Measurements from ENCODE around the gene RAB8B.

RAB8B gene

GRCh38 chr15:63232943-63233342 is 43.5 kb downstream of the RAB8B start:
- Histone ChIP-seq H2AFZ (ENCODE audit: insufficient read depth, low read length, poor library complexity) (no peak overlapping the region), H3K9ac (ENCODE audit: low read length) (no peak overlapping the region), H2BK120ac (ENCODE audit: insufficient read depth, low read length, poor library complexity) (no peak overlapping the region), H4K8ac (ENCODE audit: low read depth, low read length) (no peak overlapping the region), H3K4me2 (ENCODE audit: low read length) (no peak overlapping the region), H3K9me3 (ENCODE audit: insufficient read depth, low read depth, low read length) (peaks cover 1% of the 10 kb centered on the region), H3K23ac (ENCODE audit: low read length) (no peak overlapping the region), H3K79me1 (ENCODE audit: low read length) (peaks cover 2% of the 10 kb centered on the region), H3K14ac (ENCODE audit: low read length) (no peak overlapping the region), H2BK5ac (ENCODE audit: low read depth, low read length, poor library complexity) (no peak overlapping the region), H2AK5ac (ENCODE audit: low read length) (no peak overlapping the region), H3K4ac (ENCODE audit: low read depth, low read length) (no peak overlapping the region), H3K27me3 (ENCODE audit: insufficient read depth, low read length) (no peaks in the 10 kb centered on the region), H3K4me1 (ENCODE audit: control insufficient read depth in 1 of 2, insufficient read depth in 2 of 2, low read length in 2 of 2) (peaks cover 4 to 6% of the 10 kb centered on the region in 2 experiments), H3K4me3 (ENCODE audit: low read depth, low read length) (no peak overlapping the region), H4K12ac (ENCODE audit: low read depth, low read length) (no peak overlapping the region), H3K27ac (ENCODE audit: low read depth, low read length) (no peak overlapping the region), H3K79me2 (ENCODE audit: control insufficient read depth, insufficient read depth, low read length, poor library complexity) (no peaks in the 10 kb centered on the region), H3K18ac (ENCODE audit: low read length) (no peak overlapping the region), H4K91ac (ENCODE audit: low read depth, low read length) (no peak overlapping the region), H3K36me3 (ENCODE audit: control insufficient read depth in 1 of 2, insufficient read depth in 2 of 2, low read length in 2 of 2) (no peaks in the 10 kb centered on the region), H2BK12ac (ENCODE audit: low read length) (no peak overlapping the region)
- no CpG with 5 or more reads among the region's 5 CpGs for WGBS (ENCODE audit: extremely low coverage, insufficient coverage, insufficient read length)
- peak; percentile 85 to 88 for DNase-seq

GRCh38 chr15:63233667-63234423 is 44.4 kb downstream of the RAB8B start:
- peaks cover 2% of the 10 kb centered on the region for H3K79me1 ChIP-seq (ENCODE audit: low read length)
- no peak overlapping the region for H4K8ac ChIP-seq (ENCODE audit: low read depth, low read length)
- H3K4me2 ChIP-seq (ENCODE audit: low read length), result no peak overlapping the region
- peaks cover 4 to 6% of the 10 kb centered on the region in 2 experiments for H3K4me1 ChIP-seq (ENCODE audit: control insufficient read depth in 1 of 2, insufficient read depth in 2 of 2, low read length in 2 of 2)
- peak overlapping the region; percentile 48 for H4K91ac ChIP-seq (ENCODE audit: low read depth, low read length)
- peak overlapping the region; percentile 78 for H3K18ac ChIP-seq (ENCODE audit: low read length)
- H3K9ac ChIP-seq (ENCODE audit: low read length), result no peak overlapping the region
- H2BK12ac ChIP-seq (ENCODE audit: low read length), result peak overlapping the region; percentile 80
- peak; percentile 60 to 90 for DNase-seq
- WGBS (ENCODE audit: extremely low coverage, insufficient coverage, insufficient read length), result no CpG with 5 or more reads among the region's 5 CpGs
- no peak overlapping the region for H3K4ac ChIP-seq (ENCODE audit: low read depth, low read length)
- no peak overlapping the region for H3K4me3 ChIP-seq (ENCODE audit: low read depth, low read length)
- no peak overlapping the region for H2BK120ac ChIP-seq (ENCODE audit: insufficient read depth, low read length, poor library complexity)
- no peak overlapping the region for H3K23ac ChIP-seq (ENCODE audit: low read length)
- no peak overlapping the region for H2AK5ac ChIP-seq (ENCODE audit: low read length)
- H3K27me3 ChIP-seq (ENCODE audit: insufficient read depth, low read length), result no peaks in the 10 kb centered on the region
- peak overlapping the region; percentile 77 for H3K14ac ChIP-seq (ENCODE audit: low read length)
- peaks cover 1% of the 10 kb centered on the region for H3K9me3 ChIP-seq (ENCODE audit: insufficient read depth, low read depth, low read length)
- H2BK5ac ChIP-seq (ENCODE audit: low read depth, low read length, poor library complexity), result peak overlapping the region; percentile 21
- H4K12ac ChIP-seq (ENCODE audit: low read depth, low read length), result no peak overlapping the region
- H3K36me3 ChIP-seq (ENCODE audit: control insufficient read depth in 1 of 2, insufficient read depth in 2 of 2, low read length in 2 of 2), result no peaks in the 10 kb centered on the region
- H3K79me2 ChIP-seq (ENCODE audit: control insufficient read depth, insufficient read depth, low read length, poor library complexity), result no peaks in the 10 kb centered on the region
- H3K27ac ChIP-seq (ENCODE audit: low read depth, low read length), result peak overlapping the region; percentile 19
- no peak overlapping the region for H2AFZ ChIP-seq (ENCODE audit: insufficient read depth, low read length, poor library complexity)

DNA sequence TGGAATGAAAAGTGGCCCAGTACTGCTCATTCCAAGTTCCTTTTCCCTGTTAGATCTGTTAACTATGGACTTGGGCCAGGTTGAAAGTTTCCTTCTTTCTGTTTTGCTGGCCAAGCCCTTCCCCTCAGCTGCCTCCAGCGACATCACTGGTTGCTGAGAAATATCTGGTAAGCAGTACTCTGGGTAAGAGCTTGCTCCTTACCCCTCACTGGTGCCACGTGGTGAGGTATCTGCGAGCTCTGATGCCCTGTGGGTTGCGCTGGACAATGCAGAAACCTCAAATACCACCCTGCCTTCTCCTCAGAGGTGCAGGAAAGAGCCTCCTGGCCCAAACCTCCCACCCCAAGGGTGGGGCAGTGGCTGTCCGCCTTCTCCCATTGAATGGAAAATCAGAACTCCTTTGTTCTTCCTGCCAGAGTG is 45.1 kb downstream of the RAB8B start:
- Histone ChIP-seq H3K27me3 (ENCODE audit: insufficient read depth, low read length) (no peaks in the 10 kb centered on the region), H3K27ac (ENCODE audit: low read depth, low read length) (no peak overlapping the region), H3K14ac (ENCODE audit: low read length) (no peak overlapping the region), H3K23ac (ENCODE audit: low read length) (no peak overlapping the region), H4K12ac (ENCODE audit: low read depth, low read length) (no peak overlapping the region), H3K9ac (ENCODE audit: low read length) (no peak overlapping the region), H3K18ac (ENCODE audit: low read length) (peak overlapping the region; percentile 29), H3K9me3 (ENCODE audit: insufficient read depth, low read depth, low read length) (peaks cover 1% of the 10 kb centered on the region), H2BK12ac (ENCODE audit: low read length) (peak overlapping the region; percentile 73), H3K79me2 (ENCODE audit: control insufficient read depth, insufficient read depth, low read length, poor library complexity) (no peaks in the 10 kb centered on the region), H2BK120ac (ENCODE audit: insufficient read depth, low read length, poor library complexity) (no peak overlapping the region), H4K91ac (ENCODE audit: low read depth, low read length) (no peak overlapping the region), H2AFZ (ENCODE audit: insufficient read depth, low read length, poor library complexity) (no peak overlapping the region), H3K4me2 (ENCODE audit: low read length) (no peak overlapping the region), H4K8ac (ENCODE audit: low read depth, low read length) (no peak overlapping the region), H3K4me3 (ENCODE audit: low read depth, low read length) (no peak overlapping the region), H3K36me3 (ENCODE audit: control insufficient read depth in 1 of 2, insufficient read depth in 2 of 2, low read length in 2 of 2) (no peaks in the 10 kb centered on the region), H2AK5ac (ENCODE audit: low read length) (no peak overlapping the region), H3K4me1 (ENCODE audit: control insufficient read depth in 1 of 2, insufficient read depth in 2 of 2, low read length in 2 of 2) (peaks cover 2 to 6% of the 10 kb centered on the region in 2 experiments), H3K79me1 (ENCODE audit: low read length) (peaks cover 2% of the 10 kb centered on the region), H2BK5ac (ENCODE audit: low read depth, low read length, poor library complexity) (no peak overlapping the region), H3K4ac (ENCODE audit: low read depth, low read length) (peak overlapping the region; percentile 15)
- no CpG with 5 or more reads among the region's 5 CpGs for WGBS (ENCODE audit: extremely low coverage, insufficient coverage, insufficient read length)
- DNase-seq, result peak in 1 of 2 donors; percentile 52

- DNase-seq, result no peak
- no peak overlapping the region for H3K4me2 ChIP-seq (ENCODE audit: low read length)
- H4K8ac ChIP-seq (ENCODE audit: low read depth, low read length), result no peak overlapping the region
- no peaks in the 10 kb centered on the region for H3K36me3 ChIP-seq (ENCODE audit: control insufficient read depth in 1 of 2, insufficient read depth in 2 of 2, low read length in 2 of 2)
- no peak overlapping the region for H2BK5ac ChIP-seq (ENCODE audit: low read depth, low read length, poor library complexity)
- H3K4me1 ChIP-seq (ENCODE audit: control insufficient read depth in 1 of 2, insufficient read depth in 2 of 2, low read length in 2 of 2), result peaks cover 2 to 6% of the 10 kb centered on the region in 2 experiments
- no peaks in the 10 kb centered on the region for H3K27me3 ChIP-seq (ENCODE audit: insufficient read depth, low read length)
- no peak overlapping the region for H4K12ac ChIP-seq (ENCODE audit: low read depth, low read length)
- H3K23ac ChIP-seq (ENCODE audit: low read length), result no peak overlapping the region
- H3K9ac ChIP-seq (ENCODE audit: low read length), result no peak overlapping the region
- no peaks in the 10 kb centered on the region for H3K79me2 ChIP-seq (ENCODE audit: control insufficient read depth, insufficient read depth, low read length, poor library complexity)
- no peak overlapping the region for H4K91ac ChIP-seq (ENCODE audit: low read depth, low read length)
- no peak overlapping the region for H3K4ac ChIP-seq (ENCODE audit: low read depth, low read length)
- no peak overlapping the region for H2AFZ ChIP-seq (ENCODE audit: insufficient read depth, low read length, poor library complexity)
- no peak overlapping the region for H3K14ac ChIP-seq (ENCODE audit: low read length)
- H3K9me3 ChIP-seq (ENCODE audit: insufficient read depth, low read depth, low read length), result peaks cover 1% of the 10 kb centered on the region
- no peak overlapping the region for H2BK120ac ChIP-seq (ENCODE audit: insufficient read depth, low read length, poor library complexity)
- no peak overlapping the region for H3K18ac ChIP-seq (ENCODE audit: low read length)
- no peak overlapping the region for H3K27ac ChIP-seq (ENCODE audit: low read depth, low read length)
- H2BK12ac ChIP-seq (ENCODE audit: low read length), result no peak overlapping the region
- peaks cover 2% of the 10 kb centered on the region for H3K79me1 ChIP-seq (ENCODE audit: low read length)
- H2AK5ac ChIP-seq (ENCODE audit: low read length), result no peak overlapping the region
- H3K4me3 ChIP-seq (ENCODE audit: low read depth, low read length), result no peak overlapping the region
Measured at GRCh38 chr15:63236272-63236671, 46.9 kb downstream of the RAB8B start.

Data from trophoblast cell (in vitro differentiated cells and primary cell).